ENCODE measurements around the gene MATK.

DNA sequence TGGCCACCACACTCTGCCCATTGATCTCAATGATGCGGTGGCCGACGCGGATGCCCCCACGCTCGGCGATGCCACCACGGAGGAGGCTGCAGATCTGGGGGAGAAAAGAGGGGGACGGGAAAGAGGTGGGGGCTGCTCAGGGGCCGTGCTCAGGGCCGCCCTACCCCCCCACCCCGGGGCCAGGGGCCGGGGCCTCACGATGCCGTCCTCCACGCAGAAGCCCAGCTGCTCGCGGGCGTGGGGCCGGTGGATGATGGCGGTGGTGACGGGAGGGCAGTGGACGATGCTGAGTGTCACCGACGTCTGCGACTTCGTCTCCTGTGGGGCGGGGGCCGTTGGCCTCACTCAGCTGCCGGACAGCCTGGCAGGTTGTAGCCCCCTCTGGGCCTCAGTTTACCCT lies 34.9 kb downstream of the MATK start:
- no peak for TF ChIP-seq POLR2AphosphoS5 (IDR thresholded peaks at IDR 0.05; ENCODE audit: low read depth, low read length)
- TF ChIP-seq CTCF (IDR thresholded peaks at IDR 0.05), result no peak
- TF ChIP-seq SIN3A (IDR thresholded peaks at IDR 0.05; ENCODE audit: borderline replicate concordance, insufficient read depth, low read depth, low read length), result no peak
- TF ChIP-seq TCF7L2 (IDR thresholded peaks at IDR 0.05; ENCODE audit: low read depth, low read length), result no peak
- TF ChIP-seq, protein P1, sequence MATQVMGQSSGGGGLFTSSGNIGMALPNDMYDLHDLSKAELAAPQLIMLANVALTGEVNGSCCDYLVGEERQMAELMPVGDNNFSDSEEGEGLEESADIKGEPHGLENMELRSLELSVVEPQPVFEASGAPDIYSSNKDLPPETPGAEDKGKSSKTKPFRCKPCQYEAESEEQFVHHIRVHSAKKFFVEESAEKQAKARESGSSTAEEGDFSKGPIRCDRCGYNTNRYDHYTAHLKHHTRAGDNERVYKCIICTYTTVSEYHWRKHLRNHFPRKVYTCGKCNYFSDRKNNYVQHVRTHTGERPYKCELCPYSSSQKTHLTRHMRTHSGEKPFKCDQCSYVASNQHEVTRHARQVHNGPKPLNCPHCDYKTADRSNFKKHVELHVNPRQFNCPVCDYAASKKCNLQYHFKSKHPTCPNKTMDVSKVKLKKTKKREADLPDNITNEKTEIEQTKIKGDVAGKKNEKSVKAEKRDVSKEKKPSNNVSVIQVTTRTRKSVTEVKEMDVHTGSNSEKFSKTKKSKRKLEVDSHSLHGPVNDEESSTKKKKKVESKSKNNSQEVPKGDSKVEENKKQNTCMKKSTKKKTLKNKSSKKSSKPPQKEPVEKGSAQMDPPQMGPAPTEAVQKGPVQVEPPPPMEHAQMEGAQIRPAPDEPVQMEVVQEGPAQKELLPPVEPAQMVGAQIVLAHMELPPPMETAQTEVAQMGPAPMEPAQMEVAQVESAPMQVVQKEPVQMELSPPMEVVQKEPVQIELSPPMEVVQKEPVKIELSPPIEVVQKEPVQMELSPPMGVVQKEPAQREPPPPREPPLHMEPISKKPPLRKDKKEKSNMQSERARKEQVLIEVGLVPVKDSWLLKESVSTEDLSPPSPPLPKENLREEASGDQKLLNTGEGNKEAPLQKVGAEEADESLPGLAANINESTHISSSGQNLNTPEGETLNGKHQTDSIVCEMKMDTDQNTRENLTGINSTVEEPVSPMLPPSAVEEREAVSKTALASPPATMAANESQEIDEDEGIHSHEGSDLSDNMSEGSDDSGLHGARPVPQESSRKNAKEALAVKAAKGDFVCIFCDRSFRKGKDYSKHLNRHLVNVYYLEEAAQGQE (IDR thresholded peaks at IDR 0.05; ENCODE audit: insufficient read depth in 1 of 2, low read depth in 2 of 2, low read length in 1 of 2), result no peak

Measured in Panc1 (cell line).